Occipital lobe (tissue), 2 donors: ENCODE results near the gene SLC18A2. TPM values are rescaled to one million over a fixed set of nuclear protein-coding genes. Genes with fewer than 3 reads are reported as not detected.
"Not testable (repeated sequence)": the region's sequence is repeated elsewhere in the genome, so short reads cannot be mapped to it uniquely, and the experiment has no call there.

Experiments used
- DNase-seq: peaks from one replicate; lab custom pipeline; 2025; lab: John Stamatoyannopoulos, UW
- total RNA-seq: library from RNA; depleted of rRNA; stranded (reverse); fragments of >200 nt; gene quantifications from one replicate; pipeline ENCODE4 v1.2.3, GENCODE V29; 2014

The SLC18A2 gene
- total RNA-seq, 1 donor from 2014 or later = not detected

GRCh38 chr10:117262291-117262902, 21.5 kb downstream of the SLC18A2 start:
- no peak for DNase-seq

GRCh38 chr10:117262903-117263293, 22.0 kb downstream of the SLC18A2 start:
- DNase-seq = no peak

GRCh38 chr10:117264782-117265181, 23.9 kb downstream of the SLC18A2 start:
- no peak for DNase-seq

- no peak for DNase-seq
Measured at GRCh38 chr10:117266400-117266799, 25.5 kb downstream of the SLC18A2 start.

GRCh38 chr10:117266812-117267211, 25.9 kb downstream of the SLC18A2 start:
- no peak for DNase-seq

GRCh38 chr10:117268258-117268657, 27.3 kb downstream of the SLC18A2 start:
- no peak for DNase-seq

GRCh38 chr10:117268907-117269306, 28.0 kb downstream of the SLC18A2 start:
- DNase-seq = no peak

GRCh38 chr10:117271427-117271826, 30.5 kb downstream of the SLC18A2 start:
- DNase-seq = no peak

GRCh38 chr10:117272195-117273076, 31.5 kb downstream of the SLC18A2 start:
- no peak for DNase-seq

GRCh38 chr10:117273980-117274379, 33.1 kb downstream of the SLC18A2 start:
- no peak for DNase-seq

- DNase-seq = no peak
Measured at GRCh38 chr10:117274509-117274908, 33.6 kb downstream of the SLC18A2 start.

GRCh38 chr10:117275121-117275520, 34.2 kb downstream of the SLC18A2 start:
- DNase-seq = no peak

GRCh38 chr10:117277675-117278074, 36.8 kb downstream of the SLC18A2 start:
- no peak for DNase-seq

- no peak for DNase-seq
Measured at GRCh38 chr10:117284716-117285494, 44.0 kb downstream of the SLC18A2 start.

GRCh38 chr10:117290872-117291271, 50.0 kb downstream of the SLC18A2 start:
- DNase-seq = not testable (repeated sequence)

GRCh38 chr10:117294039-117294645, 53.2 kb downstream of the SLC18A2 start:
- no peak for DNase-seq

GRCh38 chr10:117294735-117295134, 53.8 kb downstream of the SLC18A2 start:
- DNase-seq = no peak

- DNase-seq = no peak
Measured at GRCh38 chr10:117298219-117298618, 57.3 kb downstream of the SLC18A2 start.

- no peak for DNase-seq
Measured at GRCh38 chr10:117299435-117299834, 58.5 kb downstream of the SLC18A2 start.

- no peak for DNase-seq
Measured at GRCh38 chr10:117300671-117301070, 59.8 kb downstream of the SLC18A2 start.

- not testable (repeated sequence) for DNase-seq
Measured at GRCh38 chr10:117303451-117303850, 62.5 kb downstream of the SLC18A2 start.

- no peak for DNase-seq
Measured at GRCh38 chr10:117306674-117307073, 65.8 kb downstream of the SLC18A2 start.
